ENCODE results near the gene PTPRG. TPM values are rescaled to one million over a fixed set of nuclear protein-coding genes. Genes with fewer than 3 reads are reported as not detected.

PTPRG gene
- total and polyA plus RNA-seq, 2 donors, result 22.7 to 95.3 TPM

GRCh38 chr3:61606196-61606595, 44.8 kb downstream of the PTPRG start:
- 98% methylated on average over 6 of the region's 6 CpGs for WGBS
- no peak overlapping the region for H3K27ac ChIP-seq (ENCODE audit: low read depth)
- no peaks in the 10 kb centered on the region for H3K4me1 ChIP-seq (ENCODE audit: insufficient read depth)
- DNase-seq (ENCODE audit: extremely low spot score), result no peak
- H3K36me3 ChIP-seq (ENCODE audit: insufficient read depth), result peaks cover 2% of the 10 kb centered on the region
- no peak overlapping the region for H3K4me3 ChIP-seq (ENCODE audit: low read depth, low read length)

- Histone ChIP-seq H3K36me3 (ENCODE audit: insufficient read depth) (peaks cover 2% of the 10 kb centered on the region), H3K27ac (ENCODE audit: low read depth) (no peak overlapping the region), H3K4me1 (ENCODE audit: insufficient read depth) (no peaks in the 10 kb centered on the region), H3K4me3 (ENCODE audit: low read depth, low read length) (no peak overlapping the region)
- 90% methylated on average over 6 of the region's 6 CpGs for WGBS
- no peak for DNase-seq (ENCODE audit: extremely low spot score)
Observed at GRCh38 chr3:61608072-61608471, 46.7 kb downstream of the PTPRG start.

- no peak for DNase-seq (ENCODE audit: extremely low spot score)
- peaks cover 2% of the 10 kb centered on the region for H3K36me3 ChIP-seq (ENCODE audit: insufficient read depth)
- WGBS, result 76% methylated on average over 5 of the region's 5 CpGs
- H3K4me3 ChIP-seq (ENCODE audit: low read depth, low read length), result no peak overlapping the region
- H3K4me1 ChIP-seq (ENCODE audit: insufficient read depth), result no peaks in the 10 kb centered on the region
- no peak overlapping the region for H3K27ac ChIP-seq (ENCODE audit: low read depth)
Observed at GRCh38 chr3:61608711-61609110, 47.3 kb downstream of the PTPRG start.

- Histone ChIP-seq H3K27ac (ENCODE audit: low read depth) (no peak overlapping the region), H3K4me1 (ENCODE audit: insufficient read depth) (no peaks in the 10 kb centered on the region), H3K4me3 (ENCODE audit: low read depth, low read length) (no peak overlapping the region), H3K36me3 (ENCODE audit: insufficient read depth) (peaks cover 2% of the 10 kb centered on the region)
- 69% methylated on average over 3 of the region's 3 CpGs for WGBS
- DNase-seq (ENCODE audit: extremely low spot score), result no peak
Observed at GRCh38 chr3:61610316-61610715, 48.9 kb downstream of the PTPRG start.

GRCh38 chr3:61612211-61613194, 51.1 kb downstream of the PTPRG start:
- H3K4me3 ChIP-seq (ENCODE audit: low read depth, low read length), result no peak overlapping the region
- DNase-seq (ENCODE audit: extremely low spot score), result no peak
- H3K4me1 ChIP-seq (ENCODE audit: insufficient read depth), result no peaks in the 10 kb centered on the region
- no peak overlapping the region for H3K27ac ChIP-seq (ENCODE audit: low read depth)
- no peaks in the 10 kb centered on the region for H3K36me3 ChIP-seq (ENCODE audit: insufficient read depth)
- WGBS, result 79% methylated on average over 13 of the region's 13 CpGs

- Histone ChIP-seq H3K4me1 (ENCODE audit: insufficient read depth) (no peaks in the 10 kb centered on the region), H3K36me3 (ENCODE audit: insufficient read depth) (no peaks in the 10 kb centered on the region), H3K4me3 (ENCODE audit: low read depth, low read length) (no peak overlapping the region), H3K27ac (ENCODE audit: low read depth) (no peak overlapping the region)
- WGBS, result 90% methylated on average over 1 of the region's 1 CpG
- DNase-seq (ENCODE audit: extremely low spot score), result no peak
Observed at GRCh38 chr3:61613666-61614065, 52.3 kb downstream of the PTPRG start.

GRCh38 chr3:61615643-61616042, 54.3 kb downstream of the PTPRG start:
- no peak overlapping the region for H3K4me3 ChIP-seq (ENCODE audit: low read depth, low read length)
- no peak overlapping the region for H3K27ac ChIP-seq (ENCODE audit: low read depth)
- no peak for DNase-seq (ENCODE audit: extremely low spot score)
- H3K36me3 ChIP-seq (ENCODE audit: insufficient read depth), result no peaks in the 10 kb centered on the region
- no peaks in the 10 kb centered on the region for H3K4me1 ChIP-seq (ENCODE audit: insufficient read depth)
- WGBS, result 93% methylated on average over 4 of the region's 4 CpGs

- no peaks in the 10 kb centered on the region for H3K36me3 ChIP-seq (ENCODE audit: insufficient read depth)
- H3K4me3 ChIP-seq (ENCODE audit: low read depth, low read length), result no peak overlapping the region
- H3K27ac ChIP-seq (ENCODE audit: low read depth), result no peak overlapping the region
- 93% methylated on average over 6 of the region's 6 CpGs for WGBS
- no peaks in the 10 kb centered on the region for H3K4me1 ChIP-seq (ENCODE audit: insufficient read depth)
- no peak for DNase-seq (ENCODE audit: extremely low spot score)
Observed at GRCh38 chr3:61616586-61616985, 55.2 kb downstream of the PTPRG start.

GRCh38 chr3:61617041-61617440, 55.7 kb downstream of the PTPRG start:
- no peaks in the 10 kb centered on the region for H3K36me3 ChIP-seq (ENCODE audit: insufficient read depth)
- H3K27ac ChIP-seq (ENCODE audit: low read depth), result no peak overlapping the region
- no peak overlapping the region for H3K4me3 ChIP-seq (ENCODE audit: low read depth, low read length)
- H3K4me1 ChIP-seq (ENCODE audit: insufficient read depth), result no peaks in the 10 kb centered on the region
- no peak for DNase-seq (ENCODE audit: extremely low spot score)
- WGBS, result 74% methylated on average over 4 of the region's 4 CpGs

- Histone ChIP-seq H3K36me3 (ENCODE audit: insufficient read depth) (no peaks in the 10 kb centered on the region), H3K27ac (ENCODE audit: low read depth) (no peak overlapping the region)
- 76% methylated on average over 6 of the region's 6 CpGs for WGBS
Observed at GRCh38 chr3:61617651-61618050, 56.3 kb downstream of the PTPRG start.

GRCh38 chr3:61618231-61618630, 56.9 kb downstream of the PTPRG start:
- Histone ChIP-seq H3K4me3 (ENCODE audit: low read depth, low read length) (no peak overlapping the region), H3K4me1 (ENCODE audit: insufficient read depth) (no peaks in the 10 kb centered on the region), H3K27ac (ENCODE audit: low read depth) (no peak overlapping the region), H3K36me3 (ENCODE audit: insufficient read depth) (no peaks in the 10 kb centered on the region)
- 69% methylated on average over 2 of the region's 2 CpGs for WGBS
- DNase-seq (ENCODE audit: extremely low spot score), result no peak

More at GRCh38 chr3:61617651-61618050, 56.3 kb downstream of the PTPRG start:
- Histone ChIP-seq H3K4me1 (ENCODE audit: insufficient read depth) (no peaks in the 10 kb centered on the region), H3K4me3 (ENCODE audit: low read depth, low read length) (no peak overlapping the region)
- DNase-seq (ENCODE audit: extremely low spot score), result no peak

- 88% methylated on average over 6 of the region's 6 CpGs for WGBS
- Histone ChIP-seq H3K4me3 (ENCODE audit: low read depth, low read length) (no peak overlapping the region), H3K4me1 (ENCODE audit: insufficient read depth) (no peaks in the 10 kb centered on the region), H3K27ac (ENCODE audit: low read depth) (no peak overlapping the region), H3K36me3 (ENCODE audit: insufficient read depth) (no peaks in the 10 kb centered on the region)
- DNase-seq (ENCODE audit: extremely low spot score), result no peak
Observed at GRCh38 chr3:61618871-61619270, 57.5 kb downstream of the PTPRG start.

GRCh38 chr3:61620073-61620472, 58.7 kb downstream of the PTPRG start:
- 96% methylated on average over 5 of the region's 5 CpGs for WGBS

GRCh38 chr3:61624300-61624699, 62.9 kb downstream of the PTPRG start:
- Histone ChIP-seq H3K27ac (ENCODE audit: low read depth) (no peak overlapping the region), H3K36me3 (ENCODE audit: insufficient read depth) (no peaks in the 10 kb centered on the region), H3K4me3 (ENCODE audit: low read depth, low read length) (no peak overlapping the region), H3K4me1 (ENCODE audit: insufficient read depth) (no peaks in the 10 kb centered on the region)
- 99% methylated on average over 2 of the region's 2 CpGs for WGBS
- DNase-seq (ENCODE audit: extremely low spot score), result no peak

More at GRCh38 chr3:61620073-61620472, 58.7 kb downstream of the PTPRG start:
- DNase-seq (ENCODE audit: extremely low spot score), result no peak
- Histone ChIP-seq H3K4me3 (ENCODE audit: low read depth, low read length) (no peak overlapping the region), H3K4me1 (ENCODE audit: insufficient read depth) (no peaks in the 10 kb centered on the region), H3K27ac (ENCODE audit: low read depth) (no peak overlapping the region), H3K36me3 (ENCODE audit: insufficient read depth) (no peaks in the 10 kb centered on the region)
